Duodenal mucosa (tissue), 2 donors: Measurements from ENCODE around the gene HERC3.

ENCODE experiments used
- H3K27ac ChIP-seq: one replicate; pipeline ENCODE4 v1.7.0; 2013; ENCODE audit warnings: low read depth, low read length
- H3K27me3 ChIP-seq, 2 donors: one replicate each; pipeline ENCODE4 v1.7.0; 2013; ENCODE audit warnings: low read length in 2 of 2, control low read depth in 1 of 2; ENCODE audit not compliant: insufficient read depth in 2 of 2, control insufficient read depth in 1 of 2
- H3K36me3 ChIP-seq, 2 donors: one replicate each; pipeline ENCODE4 v1.7.0; 2013; ENCODE audit warnings: low read length in 2 of 2, control low read depth in 1 of 2; ENCODE audit not compliant: insufficient read depth in 2 of 2, control insufficient read depth in 1 of 2
- H3K4me1 ChIP-seq, 2 donors: one replicate each; pipeline ENCODE4 v1.7.0; 2013; ENCODE audit warnings: low read length in 2 of 2, control low read depth in 1 of 2; ENCODE audit not compliant: insufficient read depth in 2 of 2, control insufficient read depth in 1 of 2
- H3K4me3 ChIP-seq, 2 donors: one replicate each; pipeline ENCODE4 v1.7.0; 2013; ENCODE audit warnings: low read length in 2 of 2, low read depth in 1 of 2
- H3K9ac ChIP-seq, 2 donors: one replicate each; pipeline ENCODE4 v1.7.0; 2013; ENCODE audit warnings: low read length in 2 of 2, low read depth in 1 of 2
- H3K9me3 ChIP-seq, 2 donors: one replicate each; pipeline ENCODE4 v1.7.0; 2013; ENCODE audit warnings: low read length in 2 of 2, control low read depth in 1 of 2; ENCODE audit not compliant: control insufficient read depth in 1 of 2

Gene HERC3

GRCh38 chr4:88623097-88623496 is 30.8 kb downstream of the HERC3 start:
- no peak overlapping the region for H3K4me3 ChIP-seq
- peaks cover 4 to 7% of the 10 kb centered on the region in 2 donors for H3K9me3 ChIP-seq
- H3K9ac ChIP-seq = no peak overlapping the region
- H3K36me3 ChIP-seq = no peaks in the 10 kb centered on the region
- H3K27ac ChIP-seq = no peak overlapping the region
- H3K27me3 ChIP-seq = no peaks in the 10 kb centered on the region
- no peaks in the 10 kb centered on the region for H3K4me1 ChIP-seq

GRCh38 chr4:88628746-88629145 is 36.5 kb downstream of the HERC3 start:
- Histone ChIP-seq H3K9me3 (peaks cover 4 to 12% of the 10 kb centered on the region in 2 donors), H3K9ac (no peak overlapping the region), H3K4me3 (no peak overlapping the region), H3K27me3 (no peaks in the 10 kb centered on the region), H3K36me3 (no peaks in the 10 kb centered on the region), H3K4me1 (no peaks in the 10 kb centered on the region), H3K27ac (no peak overlapping the region)

- H3K9ac ChIP-seq = no peak overlapping the region
- H3K9me3 ChIP-seq = peaks cover 0 to 4% of the 10 kb centered on the region in 2 donors
- no peak overlapping the region for H3K4me3 ChIP-seq
- no peak overlapping the region for H3K27ac ChIP-seq
- no peaks in the 10 kb centered on the region for H3K36me3 ChIP-seq
- no peaks in the 10 kb centered on the region for H3K27me3 ChIP-seq
- no peaks in the 10 kb centered on the region for H3K4me1 ChIP-seq
Observed at GRCh38 chr4:88629826-88630225, 37.5 kb downstream of the HERC3 start.

GRCh38 chr4:88630756-88631155 is 38.5 kb downstream of the HERC3 start:
- no peak overlapping the region for H3K9ac ChIP-seq
- H3K4me1 ChIP-seq = no peaks in the 10 kb centered on the region
- H3K36me3 ChIP-seq = no peaks in the 10 kb centered on the region
- H3K27me3 ChIP-seq = no peaks in the 10 kb centered on the region
- peaks cover 0 to 4% of the 10 kb centered on the region in 2 donors for H3K9me3 ChIP-seq
- no peak overlapping the region for H3K27ac ChIP-seq
- no peak overlapping the region for H3K4me3 ChIP-seq

GRCh38 chr4:88643932-88644331 is 51.7 kb downstream of the HERC3 start:
- H3K4me1 ChIP-seq = no peaks in the 10 kb centered on the region
- H3K4me3 ChIP-seq = no peak overlapping the region
- peaks cover 0 to 6% of the 10 kb centered on the region in 2 donors for H3K9me3 ChIP-seq
- H3K27ac ChIP-seq = no peak overlapping the region
- H3K27me3 ChIP-seq = no peaks in the 10 kb centered on the region
- no peaks in the 10 kb centered on the region for H3K36me3 ChIP-seq
- no peak overlapping the region for H3K9ac ChIP-seq

- no peaks in the 10 kb centered on the region for H3K27me3 ChIP-seq
- no peaks in the 10 kb centered on the region for H3K4me1 ChIP-seq
- H3K9ac ChIP-seq = no peak overlapping the region
- H3K9me3 ChIP-seq = peaks cover 0 to 6% of the 10 kb centered on the region in 2 donors
- no peak overlapping the region for H3K27ac ChIP-seq
- H3K36me3 ChIP-seq = no peaks in the 10 kb centered on the region
- H3K4me3 ChIP-seq = no peak overlapping the region
Observed at GRCh38 chr4:88645994-88646393, 53.7 kb downstream of the HERC3 start.

- Histone ChIP-seq H3K36me3 (no peaks in the 10 kb centered on the region), H3K27ac (no peak overlapping the region), H3K27me3 (no peaks in the 10 kb centered on the region), H3K9ac (no peak overlapping the region), H3K4me1 (no peaks in the 10 kb centered on the region), H3K9me3 (peaks cover 0 to 6% of the 10 kb centered on the region in 2 donors), H3K4me3 (no peak overlapping the region)
Observed at GRCh38 chr4:88646528-88647280, 54.4 kb downstream of the HERC3 start.

- Histone ChIP-seq H3K9ac (no peak overlapping the region), H3K4me1 (no peaks in the 10 kb centered on the region), H3K27me3 (no peaks in the 10 kb centered on the region), H3K4me3 (no peak overlapping the region), H3K27ac (no peak overlapping the region), H3K9me3 (no peaks in the 10 kb centered on the region), H3K36me3 (peaks cover 5 to 7% of the 10 kb centered on the region in 2 donors)
Observed at GRCh38 chr4:88649716-88650115, 57.4 kb downstream of the HERC3 start.

- Histone ChIP-seq H3K9me3 (no peaks in the 10 kb centered on the region), H3K36me3 (peaks cover 19 to 28% of the 10 kb centered on the region in 2 donors), H3K9ac (no peak overlapping the region), H3K27me3 (no peaks in the 10 kb centered on the region), H3K4me1 (no peaks in the 10 kb centered on the region), H3K27ac (no peak overlapping the region), H3K4me3 (no peak overlapping the region)
Observed at GRCh38 chr4:88653371-88653946, 61.2 kb downstream of the HERC3 start.

GRCh38 chr4:88655226-88655625 is 62.9 kb downstream of the HERC3 start:
- Histone ChIP-seq H3K9ac (no peak overlapping the region), H3K4me1 (peaks cover 0 to 4% of the 10 kb centered on the region in 2 donors), H3K27ac (no peak overlapping the region), H3K27me3 (no peaks in the 10 kb centered on the region), H3K4me3 (no peak overlapping the region), H3K36me3 (peaks cover 19 to 28% of the 10 kb centered on the region in 2 donors), H3K9me3 (no peaks in the 10 kb centered on the region)
